ENCODE measurements around the gene TCERG1L.

DNA sequence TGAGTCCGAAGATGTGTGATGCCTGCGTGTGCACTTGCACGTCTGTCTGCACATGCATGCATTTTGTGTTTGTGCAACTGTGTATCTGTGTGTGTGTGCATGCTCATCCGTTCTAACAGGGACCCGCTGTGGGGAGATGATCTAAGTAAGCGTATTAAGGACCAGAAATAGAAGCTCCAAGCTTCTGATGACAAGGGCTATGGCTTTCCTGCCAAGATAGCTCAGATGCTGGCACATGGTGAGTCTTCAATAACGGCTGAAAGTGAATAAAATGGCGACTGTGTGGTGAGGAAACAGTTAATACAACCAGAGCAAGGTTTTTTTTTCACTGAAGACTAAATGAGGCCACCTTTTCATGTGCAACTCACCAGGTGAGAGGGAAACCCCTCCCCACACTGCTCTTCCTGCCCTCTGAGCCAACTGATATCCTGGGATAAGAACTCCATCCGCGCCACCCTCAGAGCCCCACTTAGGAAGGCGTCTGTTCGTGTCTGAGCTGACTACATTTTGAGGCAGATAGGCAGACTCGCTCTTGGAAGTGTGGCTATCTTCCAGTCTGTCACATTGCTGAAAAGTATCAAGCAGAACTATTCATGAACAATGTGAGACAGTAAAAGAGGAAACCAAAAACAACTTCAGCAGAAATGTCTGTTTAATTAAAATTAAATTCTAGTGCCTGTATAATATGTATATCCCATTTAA, 47.4 kb upstream of the TCERG1L start:
- TF ChIP-seq EZH2phosphoT487 (IDR thresholded peaks at IDR 0.05; ENCODE audit: borderline replicate concordance), result no peak
- TF ChIP-seq, protein P1, sequence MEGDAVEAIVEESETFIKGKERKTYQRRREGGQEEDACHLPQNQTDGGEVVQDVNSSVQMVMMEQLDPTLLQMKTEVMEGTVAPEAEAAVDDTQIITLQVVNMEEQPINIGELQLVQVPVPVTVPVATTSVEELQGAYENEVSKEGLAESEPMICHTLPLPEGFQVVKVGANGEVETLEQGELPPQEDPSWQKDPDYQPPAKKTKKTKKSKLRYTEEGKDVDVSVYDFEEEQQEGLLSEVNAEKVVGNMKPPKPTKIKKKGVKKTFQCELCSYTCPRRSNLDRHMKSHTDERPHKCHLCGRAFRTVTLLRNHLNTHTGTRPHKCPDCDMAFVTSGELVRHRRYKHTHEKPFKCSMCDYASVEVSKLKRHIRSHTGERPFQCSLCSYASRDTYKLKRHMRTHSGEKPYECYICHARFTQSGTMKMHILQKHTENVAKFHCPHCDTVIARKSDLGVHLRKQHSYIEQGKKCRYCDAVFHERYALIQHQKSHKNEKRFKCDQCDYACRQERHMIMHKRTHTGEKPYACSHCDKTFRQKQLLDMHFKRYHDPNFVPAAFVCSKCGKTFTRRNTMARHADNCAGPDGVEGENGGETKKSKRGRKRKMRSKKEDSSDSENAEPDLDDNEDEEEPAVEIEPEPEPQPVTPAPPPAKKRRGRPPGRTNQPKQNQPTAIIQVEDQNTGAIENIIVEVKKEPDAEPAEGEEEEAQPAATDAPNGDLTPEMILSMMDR (conservative IDR thresholded peaks at IDR 0.05; ENCODE audit: low read length), result no peak
